Measurements from ENCODE around the gene ZNF787. TPM values are rescaled to one million over a fixed set of nuclear protein-coding genes. Genes with fewer than 3 reads are reported as not detected.

Gene ZNF787
- total and polyA plus RNA-seq, 4 donors = 2.9 to 23.6 (median 18.8) TPM

- Histone ChIP-seq H3K27me3 (ENCODE audit: control insufficient read depth in 4 of 4, insufficient read depth in 4 of 4, low read length in 3 of 4) (no peaks in the 10 kb centered on the region), H3K9me3 (ENCODE audit: control insufficient read depth in 4 of 4, low read length in 3 of 4) (no peaks in the 10 kb centered on the region), H3K4me3 (ENCODE audit: low read depth in 1 of 3, low read length in 3 of 3) (no peak overlapping the region), H3K4me1 (ENCODE audit: control insufficient read depth in 4 of 4, insufficient read depth in 4 of 4, low read length in 3 of 4) (peaks cover 0 to 8% (median 6%) of the 10 kb centered on the region in 4 donors), H3K36me3 (ENCODE audit: control insufficient read depth in 4 of 4, insufficient read depth in 3 of 4, low read depth in 1 of 4, low read length in 3 of 4) (peaks cover 5 to 46% (median 17%) of the 10 kb centered on the region in 4 donors), H3K27ac (ENCODE audit: low read depth in 1 of 2, low read length in 2 of 2) (no peak overlapping the region), H3K9ac (ENCODE audit: low read depth in 1 of 2, low read length in 2 of 2) (no peak overlapping the region)
- DNase-seq (ENCODE audit: low spot score) = no peak
- TF ChIP-seq JUND (IDR thresholded peaks at IDR 0.05) (no peak), GABPA (IDR thresholded peaks at IDR 0.05 in 1 of 2, conservative IDR thresholded peaks at IDR 0.05 in 1 of 2) (no peak), MAX (IDR thresholded peaks at IDR 0.05) (no peak), RAD21 (IDR thresholded peaks at IDR 0.05) (no peak), REST (IDR thresholded peaks at IDR 0.05) (no peak), RXRA (IDR thresholded peaks at IDR 0.05) (no peak), EGR1 (IDR thresholded peaks at IDR 0.05; ENCODE audit: low read depth in 2 of 2) (no peak), NR2F2 (IDR thresholded peaks at IDR 0.05) (no peak)
- TF ChIP-seq, protein P1, sequence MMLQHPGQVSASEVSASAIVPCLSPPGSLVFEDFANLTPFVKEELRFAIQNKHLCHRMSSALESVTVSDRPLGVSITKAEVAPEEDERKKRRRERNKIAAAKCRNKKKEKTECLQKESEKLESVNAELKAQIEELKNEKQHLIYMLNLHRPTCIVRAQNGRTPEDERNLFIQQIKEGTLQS (IDR thresholded peaks at IDR 0.05) = no peak
- 96% methylated on average over 16 of the region's 16 CpGs for WGBS
These were observed 37.2 kb upstream of the ZNF787 start for GRCh38 chr19:56158170-56158757.

GRCh38 chr19:56156768-56157167 is 35.7 kb upstream of the ZNF787 start:
- no peak overlapping the region for H3K27ac ChIP-seq (ENCODE audit: low read depth in 1 of 2, low read length in 2 of 2)

More at GRCh38 chr19:56156768-56157167, 35.7 kb upstream of the ZNF787 start:
- no peaks in the 10 kb centered on the region for H3K27me3 ChIP-seq (ENCODE audit: control insufficient read depth in 4 of 4, insufficient read depth in 4 of 4, low read length in 3 of 4)
- H3K36me3 ChIP-seq (ENCODE audit: control insufficient read depth in 4 of 4, insufficient read depth in 3 of 4, low read depth in 1 of 4, low read length in 3 of 4) = peaks cover 5 to 46% (median 17%) of the 10 kb centered on the region in 4 donors
- no peaks in the 10 kb centered on the region for H3K9me3 ChIP-seq (ENCODE audit: control insufficient read depth in 4 of 4, low read length in 3 of 4)
- DNase-seq (ENCODE audit: low spot score) = no peak
- TF ChIP-seq, protein P1 (IDR thresholded peaks at IDR 0.05) = no peak
- TF ChIP-seq MAX (IDR thresholded peaks at IDR 0.05) = no peak
- TF ChIP-seq EGR1 (IDR thresholded peaks at IDR 0.05; ENCODE audit: low read depth in 2 of 2) = no peak
- TF ChIP-seq FOXA1 (IDR thresholded peaks at IDR 0.05) = no peak
- no peak for TF ChIP-seq RAD21 (IDR thresholded peaks at IDR 0.05)
- TF ChIP-seq FOXA2 (IDR thresholded peaks at IDR 0.05) = no peak
- TF ChIP-seq HNF4A (conservative IDR thresholded peaks at IDR 0.05) = no peak
- no peak for TF ChIP-seq GABPA (IDR thresholded peaks at IDR 0.05 in 1 of 2, conservative IDR thresholded peaks at IDR 0.05 in 1 of 2)
- TF ChIP-seq YY1 (IDR thresholded peaks at IDR 0.05) = no peak
- no peak for TF ChIP-seq CTCF (IDR thresholded peaks at IDR 0.05; ENCODE audit: low read depth, low read length, missing input control)
- no peak for TF ChIP-seq TAF1 (conservative IDR thresholded peaks at IDR 0.05)
- TF ChIP-seq SP1 (IDR thresholded peaks at IDR 0.05) = no peak
- TF ChIP-seq, protein P2, sequence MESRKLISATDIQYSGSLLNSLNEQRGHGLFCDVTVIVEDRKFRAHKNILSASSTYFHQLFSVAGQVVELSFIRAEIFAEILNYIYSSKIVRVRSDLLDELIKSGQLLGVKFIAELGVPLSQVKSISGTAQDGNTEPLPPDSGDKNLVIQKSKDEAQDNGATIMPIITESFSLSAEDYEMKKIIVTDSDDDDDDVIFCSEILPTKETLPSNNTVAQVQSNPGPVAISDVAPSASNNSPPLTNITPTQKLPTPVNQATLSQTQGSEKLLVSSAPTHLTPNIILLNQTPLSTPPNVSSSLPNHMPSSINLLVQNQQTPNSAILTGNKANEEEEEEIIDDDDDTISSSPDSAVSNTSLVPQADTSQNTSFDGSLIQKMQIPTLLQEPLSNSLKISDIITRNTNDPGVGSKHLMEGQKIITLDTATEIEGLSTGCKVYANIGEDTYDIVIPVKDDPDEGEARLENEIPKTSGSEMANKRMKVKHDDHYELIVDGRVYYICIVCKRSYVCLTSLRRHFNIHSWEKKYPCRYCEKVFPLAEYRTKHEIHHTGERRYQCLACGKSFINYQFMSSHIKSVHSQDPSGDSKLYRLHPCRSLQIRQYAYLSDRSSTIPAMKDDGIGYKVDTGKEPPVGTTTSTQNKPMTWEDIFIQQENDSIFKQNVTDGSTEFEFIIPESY (IDR thresholded peaks at IDR 0.05) = no peak
- TF ChIP-seq JUND (IDR thresholded peaks at IDR 0.05) = no peak
- TF ChIP-seq NR2F2 (IDR thresholded peaks at IDR 0.05) = no peak
- TF ChIP-seq HNF4G (IDR thresholded peaks at IDR 0.05) = no peak
- no peak for TF ChIP-seq RXRA (IDR thresholded peaks at IDR 0.05)
- H3K9ac ChIP-seq (ENCODE audit: low read depth in 1 of 2, low read length in 2 of 2) = no peak overlapping the region
- 79% methylated on average over 11 of the region's 11 CpGs for WGBS
- peaks cover 0 to 18% (median 15%) of the 10 kb centered on the region in 4 donors for H3K4me1 ChIP-seq (ENCODE audit: control insufficient read depth in 4 of 4, insufficient read depth in 4 of 4, low read length in 3 of 4)
- no peak overlapping the region for H3K4me3 ChIP-seq (ENCODE audit: low read depth in 1 of 3, low read length in 3 of 3)

Measured in liver (tissue), 9 donors.